ENCODE data around the gene ATP5ME. TPM values are rescaled to one million over a fixed set of nuclear protein-coding genes. Genes with fewer than 3 reads are reported as not detected.
"Not testable (repeated sequence)": the region's sequence is repeated elsewhere in the genome, so short reads cannot be mapped to it uniquely, and the experiment has no call there.

Gene ATP5ME
- total RNA-seq, 1 donor, result 47.7 TPM

DNA sequence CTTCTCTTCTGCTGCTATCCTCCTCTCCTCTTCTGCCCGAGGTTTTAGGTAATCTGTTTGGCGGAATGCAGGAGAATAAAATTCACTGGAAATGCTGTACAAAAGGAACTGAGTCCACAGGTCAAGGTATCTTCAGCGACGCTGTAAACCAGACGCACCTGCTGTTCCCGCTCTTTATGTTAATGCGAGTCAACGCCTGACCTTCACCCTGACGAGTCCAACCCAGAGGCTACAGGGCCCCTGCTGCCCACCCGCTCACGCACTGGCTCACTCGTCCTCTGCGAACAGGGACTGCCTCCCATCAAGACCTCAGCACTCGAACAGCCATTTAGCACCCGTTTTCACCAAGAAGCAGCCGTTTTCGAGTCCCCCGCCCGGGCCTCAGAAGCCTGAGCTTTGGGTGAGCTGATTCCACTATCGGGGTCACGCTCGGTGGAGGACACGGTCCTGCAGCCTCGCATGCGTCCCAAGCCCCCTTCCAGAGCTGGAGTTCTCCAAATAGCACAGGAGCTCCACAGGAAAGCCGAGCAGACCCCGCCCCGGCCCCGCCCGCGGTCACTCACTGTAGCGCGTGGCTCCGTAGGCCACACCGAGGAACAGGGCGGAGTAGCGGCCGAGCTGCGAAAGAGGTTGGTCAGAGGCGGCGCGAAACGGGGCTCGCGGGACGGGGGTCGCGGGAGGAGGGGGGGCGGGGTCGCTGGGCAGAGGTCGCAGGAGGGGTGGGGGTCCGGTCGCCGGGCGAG, 556 bp downstream of the ATP5ME start:
- DNase-seq (ENCODE audit: low read depth in 2 of 3, low spot score in 2 of 3), result no peak

DNA sequence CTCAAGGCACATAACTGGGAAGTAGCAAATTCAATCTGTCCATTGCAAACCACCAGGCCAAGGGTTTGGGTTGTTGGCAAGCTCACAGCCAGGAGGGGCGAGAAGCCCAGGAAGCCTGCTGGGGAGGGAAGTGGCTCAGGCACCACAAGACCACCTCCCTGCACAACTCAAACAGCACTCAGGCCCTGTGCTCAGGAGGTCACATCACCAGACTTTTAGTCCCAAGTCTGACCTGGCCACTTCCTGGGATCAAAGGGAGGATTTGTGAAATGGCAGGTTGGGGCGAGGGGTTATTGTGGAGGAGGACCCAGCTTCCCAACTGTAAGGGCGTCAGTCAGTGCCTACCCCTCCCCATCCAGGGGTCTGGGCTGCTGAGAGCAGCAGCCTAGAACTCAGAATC, 2.3 kb downstream of the ATP5ME start:
- no peak for DNase-seq (ENCODE audit: low read depth in 2 of 3, low spot score in 2 of 3)

DNA sequence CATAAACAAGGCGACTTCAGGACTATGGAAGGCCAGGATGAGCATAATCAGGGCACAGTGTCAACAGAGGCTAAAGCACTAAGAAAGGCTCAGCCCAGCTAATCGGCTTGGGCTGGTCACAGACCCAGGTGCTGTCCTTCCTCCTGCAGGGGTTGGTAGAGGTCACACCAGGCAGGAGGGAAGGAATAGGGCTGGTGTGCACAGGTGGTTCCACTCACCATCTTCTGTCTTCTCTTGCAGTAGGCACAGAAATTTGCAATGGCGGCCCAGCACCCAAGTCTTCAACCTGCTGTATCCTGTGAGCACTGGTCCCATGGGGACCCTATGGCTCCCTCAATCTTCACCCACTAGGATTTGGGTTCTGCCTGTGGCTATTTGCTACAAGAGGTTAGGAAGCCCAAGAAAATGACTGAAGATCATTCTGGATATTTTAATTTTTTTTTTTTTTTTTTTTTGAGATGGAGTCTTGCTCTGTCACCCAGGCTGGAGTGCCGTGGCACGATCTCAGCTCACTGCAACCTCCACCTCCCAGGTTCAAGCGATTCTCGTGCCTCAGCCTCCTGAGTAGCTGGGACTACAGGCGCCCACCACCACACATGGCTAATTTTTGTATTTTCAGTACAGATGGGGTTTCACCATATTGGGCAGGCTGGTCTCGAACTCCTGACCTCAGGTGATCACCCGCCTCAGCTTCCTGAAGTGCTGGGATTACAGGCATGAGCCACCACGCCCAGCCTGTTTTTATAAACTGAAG, 4.1 kb downstream of the ATP5ME start:
- DNase-seq (ENCODE audit: low read depth in 2 of 3, low spot score in 2 of 3), result not testable (repeated sequence)

DNA sequence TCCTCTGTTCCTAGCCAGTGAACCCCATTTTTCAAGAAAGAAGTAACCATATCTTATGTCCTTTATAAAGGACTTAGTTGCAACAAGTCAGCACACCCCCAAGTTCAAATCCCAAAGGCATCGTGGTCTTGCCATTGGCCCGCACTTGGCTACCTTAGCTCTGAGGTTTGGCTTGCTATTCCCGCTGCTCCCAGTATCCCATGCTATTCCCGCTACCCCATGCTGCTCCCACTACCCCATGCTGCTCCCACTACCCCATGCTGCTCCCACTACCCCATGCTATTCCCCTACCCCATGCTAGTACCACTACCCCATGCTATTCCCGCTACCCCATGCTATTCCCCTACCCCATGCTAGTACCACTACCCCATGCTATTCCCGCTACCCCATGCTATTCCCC, 5.9 kb downstream of the ATP5ME start:
- DNase-seq (ENCODE audit: low read depth in 2 of 3, low spot score in 2 of 3), result not testable (repeated sequence)

DNA sequence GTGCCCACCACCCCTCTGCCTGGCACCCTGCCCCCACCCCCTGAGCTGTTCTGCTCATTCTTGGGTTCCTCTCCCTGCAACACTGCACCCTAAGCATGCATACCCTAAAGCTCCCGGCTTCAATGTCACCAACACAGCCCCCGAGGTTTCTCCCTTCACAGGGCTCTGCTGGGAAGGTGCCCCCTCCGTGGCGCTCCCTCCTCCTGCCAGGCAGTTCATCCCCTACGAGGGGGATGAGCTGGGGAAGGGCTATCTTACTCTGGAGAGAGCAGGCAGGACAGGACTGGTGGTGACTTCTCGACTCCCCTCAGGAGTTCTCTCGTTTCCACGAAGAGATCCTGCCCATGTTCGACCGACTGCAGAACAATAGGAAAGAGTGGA, 6.5 kb downstream of the ATP5ME start:
- no peak for DNase-seq (ENCODE audit: low read depth in 2 of 3, low spot score in 2 of 3)

DNA sequence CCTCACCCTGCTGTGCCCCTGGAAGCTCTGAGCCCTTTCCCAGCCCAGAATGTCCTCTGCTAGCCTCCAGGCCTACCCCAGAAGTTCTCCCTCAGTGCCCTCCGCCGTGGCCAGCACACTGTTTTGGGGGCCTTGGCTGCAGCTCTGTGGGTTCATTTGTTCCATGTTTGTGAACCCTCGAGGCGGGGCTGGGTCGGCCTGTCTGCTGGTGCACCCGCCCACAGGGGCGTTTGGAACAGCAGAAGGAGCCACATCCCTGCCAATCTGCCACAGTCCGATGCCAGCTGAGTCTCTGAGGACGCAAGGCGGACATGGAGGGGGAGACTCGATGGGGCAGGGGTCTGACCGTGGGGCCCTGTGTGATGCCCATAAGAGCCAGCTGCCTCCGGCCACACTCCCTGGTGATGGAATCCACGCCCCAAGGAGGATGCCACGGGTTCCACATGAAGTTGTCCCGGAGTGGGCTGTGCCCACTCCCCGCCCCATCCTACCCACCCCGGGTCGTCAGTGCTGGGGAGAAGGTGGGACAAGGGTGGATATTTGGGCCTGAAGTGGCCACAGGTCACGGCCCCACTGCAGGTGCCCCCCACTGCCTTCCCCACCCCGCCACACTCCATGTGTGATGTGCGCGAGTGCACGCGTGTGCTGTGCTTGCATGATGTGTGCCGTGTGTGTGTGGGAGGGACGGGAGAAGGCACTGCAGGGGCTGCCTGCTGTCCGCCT, 7.1 kb downstream of the ATP5ME start:
- no peak for DNase-seq (ENCODE audit: low read depth in 2 of 3, low spot score in 2 of 3)

DNA sequence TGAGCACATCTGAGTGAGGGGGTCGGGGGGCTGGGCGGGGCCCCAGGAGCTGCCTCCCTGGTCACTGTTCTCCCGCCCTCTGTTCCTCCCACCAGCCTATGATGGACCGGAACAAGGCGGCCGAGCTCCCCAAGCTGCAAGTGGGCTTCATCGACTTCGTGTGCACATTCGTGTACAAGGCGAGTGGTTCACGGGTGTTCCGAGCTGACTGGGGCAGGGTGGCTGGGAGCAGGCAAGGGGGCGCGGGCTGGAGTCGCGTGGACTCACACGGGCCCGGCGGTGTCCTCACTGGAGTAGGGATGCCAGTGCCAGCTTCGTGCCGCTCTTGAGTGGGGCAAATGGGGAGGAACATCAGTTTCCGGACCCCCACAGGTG, 7.7 kb downstream of the ATP5ME start:
- no peak for DNase-seq (ENCODE audit: low read depth in 2 of 3, low spot score in 2 of 3)

DNA sequence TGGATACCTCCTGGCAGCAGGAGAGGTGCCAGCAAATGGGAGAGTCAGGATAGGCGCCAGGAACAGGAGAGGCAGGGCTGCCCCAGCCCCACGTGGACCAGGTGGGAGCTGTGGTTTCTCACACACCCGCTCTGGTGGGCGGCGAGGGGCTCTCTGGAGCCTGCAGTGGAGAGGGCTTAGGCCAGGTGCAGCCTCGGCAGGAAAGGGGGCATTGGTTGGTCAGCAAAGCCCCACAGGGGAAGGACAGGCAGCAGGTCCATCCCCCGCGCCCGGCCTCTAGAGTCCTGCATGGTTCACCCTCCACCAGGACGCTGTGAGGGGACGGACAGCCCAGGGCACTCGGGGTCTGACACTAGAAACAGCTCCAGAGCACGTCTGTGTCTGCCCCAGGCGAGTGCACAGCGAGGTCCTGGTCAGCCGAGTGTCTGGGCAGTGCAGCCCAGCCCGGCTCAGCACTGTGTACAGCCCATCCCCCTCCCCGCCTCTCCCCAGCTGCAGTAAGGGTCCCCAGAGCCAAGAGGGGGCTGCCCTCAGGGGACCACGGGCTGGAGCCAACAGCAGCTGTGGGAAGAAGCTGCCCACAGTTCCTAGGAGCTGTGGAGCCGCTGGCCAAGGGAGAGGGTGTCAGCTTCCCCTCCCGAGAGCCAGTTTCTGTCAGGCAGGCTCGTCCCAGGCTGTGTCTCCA, 8.2 kb downstream of the ATP5ME start:
- DNase-seq (ENCODE audit: low read depth in 2 of 3, low spot score in 2 of 3), result no peak

DNA sequence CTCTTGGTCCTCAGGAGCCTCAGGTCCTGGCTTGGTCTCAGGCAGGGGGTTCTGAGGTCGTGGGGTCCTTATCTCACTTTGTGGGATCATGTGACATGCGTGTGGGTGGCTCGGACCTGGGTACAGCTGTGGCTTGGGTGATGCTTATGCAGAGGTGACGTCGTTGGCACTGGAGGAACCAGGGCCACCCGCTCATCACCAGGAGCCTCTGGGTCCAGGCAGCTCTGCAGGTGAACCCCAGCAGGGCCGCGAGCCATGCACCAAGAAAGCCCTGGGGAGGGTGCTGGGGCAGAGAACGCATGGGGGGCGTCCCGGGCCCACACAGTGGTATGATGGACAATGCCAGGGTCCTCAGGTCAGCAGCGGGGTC, 8.7 kb downstream of the ATP5ME start:
- DNase-seq (ENCODE audit: low read depth in 2 of 3, low spot score in 2 of 3), result no peak

DNA sequence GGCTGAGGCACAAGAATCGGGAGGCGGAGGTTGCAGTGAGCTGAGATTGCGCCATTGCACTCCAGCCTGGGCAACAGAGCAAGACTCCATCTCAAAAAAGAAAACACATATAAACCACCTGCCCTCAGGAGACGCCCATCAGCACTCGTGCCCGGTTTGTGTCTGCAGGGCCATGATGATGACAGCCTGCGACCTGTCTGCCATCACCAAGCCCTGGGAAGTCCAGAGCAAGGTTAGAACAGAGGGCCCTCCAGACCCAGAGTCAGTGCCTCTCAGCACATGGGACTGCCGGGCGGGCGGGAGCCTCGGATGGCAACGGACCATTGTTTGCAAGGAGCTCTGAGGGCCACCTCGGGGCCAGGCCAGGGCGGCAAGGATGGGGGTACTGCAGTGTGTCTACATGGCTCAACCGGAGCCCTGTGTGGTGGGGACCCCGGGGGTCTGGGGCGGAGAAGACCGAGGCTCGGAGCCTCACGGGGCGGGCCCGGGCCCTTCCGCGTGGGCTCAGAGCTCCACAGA, 9.3 kb downstream of the ATP5ME start:
- DNase-seq (ENCODE audit: low read depth in 2 of 3, low spot score in 2 of 3), result no peak

DNA sequence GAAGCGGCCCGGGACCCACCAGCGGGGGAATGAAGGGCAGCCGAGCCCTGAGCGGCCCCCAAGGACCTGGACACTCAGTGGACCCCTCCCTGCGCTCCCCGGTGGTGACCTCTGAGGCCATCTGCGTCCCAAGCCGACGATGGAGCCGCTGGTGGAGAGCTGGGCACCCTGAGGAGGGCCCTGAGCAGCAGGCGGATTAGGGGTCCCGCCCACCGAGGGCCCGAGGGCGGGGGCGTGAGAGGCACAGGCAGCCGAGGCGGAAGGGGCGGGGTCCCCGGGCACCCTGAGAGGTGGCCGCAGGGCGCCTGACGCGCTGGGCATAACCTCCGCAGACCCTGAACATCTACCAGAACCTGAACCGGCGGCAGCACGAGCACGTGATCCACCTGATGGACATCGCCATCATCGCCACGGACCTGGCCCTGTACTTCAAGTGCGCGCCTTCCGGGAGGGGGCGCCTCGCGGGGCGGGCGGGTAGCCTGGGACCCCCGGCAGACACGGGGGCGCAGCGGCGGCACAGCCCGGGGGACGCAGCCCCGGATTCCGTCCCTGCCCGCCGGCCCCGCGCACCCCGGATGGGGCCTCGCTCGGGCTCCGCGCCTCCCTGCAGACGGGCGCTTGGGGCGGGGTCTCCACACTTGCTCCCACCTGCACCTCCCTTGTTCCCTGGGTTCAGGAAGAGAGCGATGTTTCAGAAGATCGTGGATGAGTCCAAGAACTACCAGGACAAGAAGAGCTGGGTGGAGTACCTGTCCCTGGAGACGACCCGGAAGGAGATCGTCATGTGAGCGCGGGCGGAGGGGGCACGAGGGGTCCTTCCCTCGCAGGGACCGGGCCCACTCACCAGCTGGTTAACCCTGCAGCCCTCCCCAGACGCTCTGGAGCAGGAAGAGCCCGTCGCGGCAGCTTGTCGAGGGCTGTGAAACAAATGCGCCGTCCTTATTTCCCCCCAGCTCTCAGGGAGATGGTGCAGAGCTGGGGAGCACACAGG, 10.3 kb downstream of the ATP5ME start:
- DNase-seq (ENCODE audit: low read depth in 2 of 3, low spot score in 2 of 3), result peak in 2 of 3 donors; percentile 81 to 88

DNA sequence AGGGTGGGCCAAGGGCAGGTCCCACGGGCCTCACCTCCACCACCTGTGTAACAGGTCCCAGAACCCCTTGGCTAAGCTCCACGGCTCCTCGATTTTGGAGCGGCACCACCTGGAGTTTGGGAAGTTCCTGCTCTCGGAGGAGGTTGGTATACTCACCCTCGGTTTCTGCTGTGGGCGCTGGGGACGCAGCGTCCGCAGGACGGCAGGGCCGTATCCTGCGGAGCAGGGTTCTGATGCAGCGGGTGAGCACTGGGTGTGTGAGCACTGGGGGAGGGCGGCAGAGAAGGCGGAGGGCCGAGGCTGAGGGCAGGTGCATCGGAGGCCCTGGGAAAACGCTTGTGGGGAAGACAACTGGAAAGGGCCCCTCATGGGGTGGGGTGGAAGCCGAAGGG, 11.0 kb downstream of the ATP5ME start:
- no peak for DNase-seq (ENCODE audit: low read depth in 2 of 3, low spot score in 2 of 3)

DNA sequence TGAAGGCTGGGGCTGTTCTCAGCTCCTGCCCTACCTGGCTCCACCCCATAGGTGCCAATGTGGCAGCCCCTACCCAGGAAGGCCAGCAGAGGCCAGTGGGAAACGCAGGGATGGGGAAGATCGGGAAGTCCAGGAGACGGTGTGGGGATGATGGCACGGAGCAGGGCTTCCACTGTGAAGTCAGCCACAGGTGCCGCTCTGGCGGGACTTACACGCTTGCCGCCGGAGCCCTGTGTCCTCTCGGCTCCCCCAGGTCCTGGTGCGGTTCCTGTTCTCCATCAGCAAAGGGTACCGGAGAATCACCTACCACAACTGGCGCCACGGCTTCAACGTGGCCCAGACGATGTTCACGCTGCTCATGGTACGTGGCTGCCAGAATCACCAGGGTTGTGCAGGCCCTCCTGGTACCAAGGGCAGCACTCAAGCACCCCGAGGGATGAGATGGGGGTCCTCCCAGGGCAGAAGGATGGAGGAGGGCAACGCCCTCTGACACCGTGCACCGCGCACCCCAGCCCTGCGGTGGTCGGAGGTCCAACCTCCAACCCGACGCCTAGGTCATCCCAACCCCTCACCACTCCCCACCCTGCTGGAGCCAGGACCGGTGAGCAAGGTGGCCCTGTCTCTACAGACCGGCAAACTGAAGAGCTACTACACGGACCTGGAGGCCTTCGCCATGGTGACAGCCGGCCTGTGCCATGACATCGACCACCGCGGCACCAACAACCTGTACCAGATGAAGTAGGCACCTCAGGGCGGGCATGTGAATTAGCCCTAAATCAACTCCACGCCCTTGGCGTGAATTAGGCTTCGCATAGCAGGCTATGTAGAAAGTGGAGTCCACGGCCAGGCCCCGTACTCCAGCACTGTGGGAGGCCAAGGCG, 12.0 kb downstream of the ATP5ME start:
- no peak for DNase-seq (ENCODE audit: low read depth in 2 of 3, low spot score in 2 of 3)

DNA sequence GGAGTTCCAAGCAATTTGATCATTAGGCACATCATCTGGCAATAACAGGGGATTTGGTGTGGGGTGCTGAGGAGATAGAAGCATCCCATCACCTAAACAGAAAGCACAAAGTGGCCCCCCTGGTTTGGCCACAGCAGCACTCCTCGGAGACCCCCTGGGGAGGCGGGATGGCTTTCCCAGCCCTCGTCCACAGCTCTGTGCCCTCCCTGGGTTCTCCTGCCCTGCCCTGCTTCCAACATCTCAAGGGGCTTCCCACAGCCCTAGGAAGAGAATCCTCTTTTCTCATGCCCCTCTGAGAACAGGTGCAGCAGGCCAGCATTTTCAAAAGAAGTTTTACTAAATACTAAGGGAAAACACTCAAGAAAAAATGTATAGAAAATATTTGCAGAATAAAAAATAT, 12.8 kb downstream of the ATP5ME start:
- DNase-seq (ENCODE audit: low read depth in 2 of 3, low spot score in 2 of 3), result no peak

DNA sequence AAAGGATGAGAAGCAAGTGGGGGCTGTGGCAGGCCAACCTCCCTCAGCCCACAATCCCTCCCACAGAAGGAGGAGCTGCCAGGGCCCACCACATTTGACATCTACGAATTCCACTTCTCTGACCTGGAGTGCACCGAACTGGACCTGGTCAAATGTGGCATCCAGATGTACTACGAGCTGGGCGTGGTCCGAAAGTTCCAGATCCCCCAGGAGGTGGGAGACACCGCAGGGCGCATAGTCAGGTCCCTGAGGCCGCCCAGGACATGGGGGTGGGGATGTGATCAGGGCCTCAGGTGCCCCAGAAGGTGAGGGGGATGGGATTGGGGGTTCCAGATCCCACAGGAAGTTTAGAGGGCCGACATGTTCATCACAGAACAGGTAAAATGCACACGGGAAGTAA, 13.7 kb downstream of the ATP5ME start:
- no peak for DNase-seq (ENCODE audit: low read depth in 2 of 3, low spot score in 2 of 3)

DNA sequence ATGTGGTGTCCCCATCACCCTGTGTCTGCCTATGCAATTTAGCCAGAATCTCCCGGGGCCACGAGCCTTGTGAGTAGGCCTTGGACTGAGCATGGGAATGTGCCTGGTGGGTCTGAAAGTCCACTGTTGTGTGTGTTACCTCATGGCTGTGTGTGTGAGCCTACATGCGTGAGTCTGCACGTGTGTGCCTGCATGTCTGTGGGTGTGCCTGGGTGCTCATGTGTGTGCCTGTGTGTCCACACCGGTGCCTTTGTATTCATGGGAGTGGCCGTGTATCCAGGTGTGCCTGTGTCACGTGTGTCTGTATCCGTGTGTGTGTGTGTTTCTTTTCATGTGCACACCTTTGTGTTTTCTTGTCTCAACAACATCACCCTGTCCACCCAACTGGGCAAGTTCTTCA, 14.2 kb downstream of the ATP5ME start:
- no peak for DNase-seq (ENCODE audit: low read depth in 2 of 3, low spot score in 2 of 3)

DNA sequence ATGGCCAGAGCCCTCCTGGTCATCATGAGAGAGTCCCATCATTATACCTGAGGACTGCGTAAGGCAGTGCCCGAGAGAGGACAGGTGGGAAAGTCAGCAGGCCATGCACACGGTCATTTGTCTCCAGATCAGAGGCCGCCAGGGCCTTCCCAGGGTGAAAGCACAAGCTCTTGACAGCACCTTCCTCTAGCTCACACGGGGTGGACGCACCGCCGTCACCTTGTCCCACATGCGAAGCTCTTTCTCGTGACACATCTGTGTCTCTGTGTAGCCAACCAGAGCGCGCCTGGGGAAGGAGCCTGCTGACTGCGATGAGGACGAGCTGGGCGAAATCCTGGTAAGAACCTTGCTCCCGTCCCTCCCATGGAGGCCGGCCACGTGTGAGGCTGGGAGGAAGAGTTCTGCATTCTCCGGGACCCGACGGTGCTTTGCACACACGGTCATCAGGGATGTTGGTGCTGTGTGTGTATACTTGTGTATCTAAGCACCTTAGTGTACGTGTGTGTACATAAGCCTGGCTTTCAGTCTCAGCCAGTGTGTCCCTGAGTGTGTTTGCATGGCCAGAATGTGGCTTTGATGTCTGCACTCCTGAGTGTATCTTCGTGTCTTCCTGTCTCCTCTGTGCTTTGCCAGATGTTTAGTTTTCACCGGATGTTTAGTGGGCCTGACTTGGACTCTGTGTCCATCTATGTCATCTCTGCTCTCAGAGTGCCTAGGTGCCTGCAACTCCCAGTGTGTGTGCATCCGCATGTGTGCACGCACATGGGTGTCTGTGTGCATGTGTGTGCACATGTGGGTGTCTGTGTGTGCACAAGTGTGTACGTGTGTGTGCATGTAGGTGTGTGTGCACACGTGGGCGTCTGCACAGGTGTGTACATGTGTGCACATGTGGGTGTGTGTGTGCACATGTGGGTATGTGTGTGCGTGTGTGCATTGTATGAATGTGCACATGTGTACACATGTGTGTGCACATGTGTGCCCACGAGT, 15.1 kb downstream of the ATP5ME start:
- no peak for DNase-seq (ENCODE audit: low read depth in 2 of 3, low spot score in 2 of 3)
